ENCODE measurements around the gene TRAPPC13. TPM values are rescaled to one million over a fixed set of nuclear protein-coding genes. Genes with fewer than 3 reads are reported as not detected.
"Not testable (repeated sequence)": the region's sequence is repeated elsewhere in the genome, so short reads cannot be mapped to it uniquely, and the experiment has no call there.

TRAPPC13 gene, protein sequence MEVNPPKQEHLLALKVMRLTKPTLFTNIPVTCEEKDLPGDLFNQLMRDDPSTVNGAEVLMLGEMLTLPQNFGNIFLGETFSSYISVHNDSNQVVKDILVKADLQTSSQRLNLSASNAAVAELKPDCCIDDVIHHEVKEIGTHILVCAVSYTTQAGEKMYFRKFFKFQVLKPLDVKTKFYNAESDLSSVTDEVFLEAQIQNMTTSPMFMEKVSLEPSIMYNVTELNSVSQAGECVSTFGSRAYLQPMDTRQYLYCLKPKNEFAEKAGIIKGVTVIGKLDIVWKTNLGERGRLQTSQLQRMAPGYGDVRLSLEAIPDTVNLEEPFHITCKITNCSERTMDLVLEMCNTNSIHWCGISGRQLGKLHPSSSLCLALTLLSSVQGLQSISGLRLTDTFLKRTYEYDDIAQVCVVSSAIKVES
- polyA plus RNA-seq (2013) = 9.6 and 10.1 TPM in 2 replicates

DNA sequence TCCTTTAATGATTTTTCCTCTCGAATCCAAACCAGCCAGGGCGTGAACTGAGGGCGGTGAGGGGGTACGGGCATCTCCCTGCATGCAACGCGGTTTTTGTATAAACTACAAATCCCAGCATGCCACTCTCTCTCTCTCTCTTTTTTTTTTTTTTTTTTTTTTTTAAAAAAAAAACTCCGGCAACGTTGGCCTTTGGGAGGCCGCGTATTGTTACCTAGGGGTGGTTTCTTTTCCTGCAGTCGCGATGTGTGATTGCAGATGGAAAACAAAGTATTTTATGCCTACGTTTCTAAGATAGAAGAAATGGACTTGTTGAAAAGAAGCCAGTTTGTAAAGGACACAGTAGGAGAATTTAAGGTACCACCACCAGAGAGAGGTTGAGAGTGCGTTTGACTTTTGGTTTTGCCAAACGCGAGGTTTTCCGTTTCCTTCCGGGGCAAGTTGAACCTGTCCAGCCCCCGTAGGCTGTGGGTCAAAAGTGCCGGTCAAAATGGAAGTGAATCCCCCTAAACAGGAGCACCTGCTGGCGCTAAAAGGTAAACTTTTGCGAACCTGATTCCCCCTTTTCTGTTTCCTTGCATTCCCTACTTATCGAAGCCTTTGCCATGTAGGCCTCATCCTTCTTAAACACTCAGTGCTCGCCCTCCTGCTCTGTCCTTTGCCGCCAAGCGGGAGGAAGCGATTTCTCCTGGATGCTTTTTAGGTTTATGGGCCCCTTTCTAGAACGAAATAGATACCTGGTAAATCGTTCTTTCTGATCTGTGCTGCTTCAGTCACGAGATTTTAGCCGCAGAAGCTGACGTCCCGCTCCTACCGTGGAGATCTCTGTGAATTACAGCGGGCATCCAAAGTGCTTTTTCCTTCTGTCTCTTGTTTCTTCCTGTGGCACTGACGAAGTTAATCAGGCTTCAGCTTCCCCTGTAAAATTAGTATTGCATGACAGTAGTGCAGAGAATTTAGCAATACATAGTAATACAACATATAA is at the start of gene TRAPPC13, which contains the start of gene SHLD3:
TSS of gene TRAPPC13 (plus strand) at position 457 of the 985 bp plus-strand sequence. CDS start at position 491, 34 bp downstream.
TSS of gene SHLD3 (plus strand) at position 457 of the 985 bp plus-strand sequence. CDS start 4,561 bp downstream, outside the sequence.
- H3K4me3 ChIP-seq (ENCODE audit: low read depth, low read length) = peak within 1 kb of the TSS; percentile 97
- no CpG with 5 or more reads among the region's 36 CpGs for WGBS (ENCODE audit: extremely low coverage, insufficient coverage, insufficient read length)

DNA sequence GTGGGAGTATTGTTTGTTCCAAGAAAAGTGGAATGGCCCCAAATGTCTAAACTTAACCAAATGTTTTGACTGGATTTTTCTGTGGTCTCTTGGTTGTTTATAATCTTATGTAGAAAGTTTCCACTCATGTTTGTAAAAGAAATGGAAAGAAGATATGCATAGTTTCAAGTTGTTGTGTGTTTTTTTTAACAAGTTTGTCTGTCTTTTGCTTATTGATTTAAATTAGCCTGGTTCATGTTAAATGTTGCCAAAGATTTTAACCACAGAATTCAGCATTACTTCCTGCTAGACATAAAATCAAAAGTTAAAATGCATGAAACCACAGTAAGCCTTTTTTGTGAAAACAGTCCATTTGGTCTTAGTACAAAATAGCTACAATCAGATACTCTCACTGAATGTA is 47.7 kb upstream of the TRAPPC13 start:
- no peak overlapping the region for H4K8ac ChIP-seq (ENCODE audit: low read depth, low read length)
- no peak overlapping the region for H2BK120ac ChIP-seq (ENCODE audit: insufficient read depth, low read length, poor library complexity)
- DNase-seq = no peak
- no peak overlapping the region for H2AK5ac ChIP-seq (ENCODE audit: low read length)
- peaks cover 7 to 10% of the 10 kb centered on the region in 2 experiments for H3K36me3 ChIP-seq (ENCODE audit: control insufficient read depth in 1 of 2, insufficient read depth in 2 of 2, low read length in 2 of 2)
- no peak overlapping the region for H3K18ac ChIP-seq (ENCODE audit: low read length)
- H3K79me1 ChIP-seq (ENCODE audit: low read length) = no peaks in the 10 kb centered on the region
- no peak overlapping the region for H3K4ac ChIP-seq (ENCODE audit: low read depth, low read length)
- H2BK5ac ChIP-seq (ENCODE audit: low read depth, low read length, poor library complexity) = no peak overlapping the region
- no peak overlapping the region for H3K4me2 ChIP-seq (ENCODE audit: low read length)
- no peak overlapping the region for H3K4me3 ChIP-seq (ENCODE audit: low read depth, low read length)
- no peak overlapping the region for H2AFZ ChIP-seq (ENCODE audit: insufficient read depth, low read length, poor library complexity)
- no peak overlapping the region for H4K91ac ChIP-seq (ENCODE audit: low read depth, low read length)
- no peak overlapping the region for H3K23ac ChIP-seq (ENCODE audit: low read length)
- H2BK12ac ChIP-seq (ENCODE audit: low read length) = no peak overlapping the region
- no peak overlapping the region for H4K12ac ChIP-seq (ENCODE audit: low read depth, low read length)
- no peaks in the 10 kb centered on the region for H3K27me3 ChIP-seq (ENCODE audit: insufficient read depth, low read length)
- H3K14ac ChIP-seq (ENCODE audit: low read length) = no peak overlapping the region
- no peaks in the 10 kb centered on the region for H3K4me1 ChIP-seq (ENCODE audit: control insufficient read depth in 1 of 2, insufficient read depth in 2 of 2, low read length in 2 of 2)
- no peak overlapping the region for H3K9ac ChIP-seq (ENCODE audit: low read length)
- no peaks in the 10 kb centered on the region for H3K9me3 ChIP-seq (ENCODE audit: insufficient read depth, low read depth, low read length)
- H3K27ac ChIP-seq (ENCODE audit: low read depth, low read length) = no peak overlapping the region
- no peaks in the 10 kb centered on the region for H3K79me2 ChIP-seq (ENCODE audit: control insufficient read depth, insufficient read depth, low read length, poor library complexity)

More for the DNA sequence above, at the start of gene TRAPPC13, which contains the start of gene SHLD3:
- Histone ChIP-seq H2AFZ (ENCODE audit: insufficient read depth, low read length, poor library complexity) (peak within 1 kb of the TSS; percentile 85), H2AK5ac (ENCODE audit: low read length) (no peak within 1 kb of the TSS), H4K8ac (ENCODE audit: low read depth, low read length) (peak within 1 kb of the TSS; percentile 96), H3K27ac (ENCODE audit: low read depth, low read length) (peak within 1 kb of the TSS; percentile 68), H2BK12ac (ENCODE audit: low read length) (no peak within 1 kb of the TSS), H3K14ac (ENCODE audit: low read length) (peak within 1 kb of the TSS; percentile 69), H3K27me3 (ENCODE audit: insufficient read depth, low read length) (no peaks in the 10 kb centered on the region), H4K12ac (ENCODE audit: low read depth, low read length) (peak within 1 kb of the TSS; percentile 61), H4K91ac (ENCODE audit: low read depth, low read length) (peak within 1 kb of the TSS; percentile 13), H3K9me3 (ENCODE audit: insufficient read depth, low read depth, low read length) (no peaks in the 10 kb centered on the region), H2BK5ac (ENCODE audit: low read depth, low read length, poor library complexity) (peak within 1 kb of the TSS; percentile 60), H3K4ac (ENCODE audit: low read depth, low read length) (peak within 1 kb of the TSS; percentile 80), H3K36me3 (ENCODE audit: control insufficient read depth in 1 of 2, insufficient read depth in 2 of 2, low read length in 2 of 2) (peaks cover 0 to 2% of the 10 kb centered on the region in 2 experiments), H3K23ac (ENCODE audit: low read length) (no peak within 1 kb of the TSS), H3K4me2 (ENCODE audit: low read length) (peak within 1 kb of the TSS; percentile 83), H3K18ac (ENCODE audit: low read length) (peak within 1 kb of the TSS; percentile 70), H3K79me1 (ENCODE audit: low read length) (peaks cover 4% of the 10 kb centered on the region), H2BK120ac (ENCODE audit: insufficient read depth, low read length, poor library complexity) (no peak within 1 kb of the TSS), H3K4me1 (ENCODE audit: control insufficient read depth in 1 of 2, insufficient read depth in 2 of 2, low read length in 2 of 2) (peaks cover 0 to 3% of the 10 kb centered on the region in 2 experiments), H3K79me2 (ENCODE audit: control insufficient read depth, insufficient read depth, low read length, poor library complexity) (peaks cover 5% of the 10 kb centered on the region), H3K9ac (ENCODE audit: low read length) (peak within 1 kb of the TSS; percentile 97)
- peak; percentile 69 to 84 for DNase-seq

DNA sequence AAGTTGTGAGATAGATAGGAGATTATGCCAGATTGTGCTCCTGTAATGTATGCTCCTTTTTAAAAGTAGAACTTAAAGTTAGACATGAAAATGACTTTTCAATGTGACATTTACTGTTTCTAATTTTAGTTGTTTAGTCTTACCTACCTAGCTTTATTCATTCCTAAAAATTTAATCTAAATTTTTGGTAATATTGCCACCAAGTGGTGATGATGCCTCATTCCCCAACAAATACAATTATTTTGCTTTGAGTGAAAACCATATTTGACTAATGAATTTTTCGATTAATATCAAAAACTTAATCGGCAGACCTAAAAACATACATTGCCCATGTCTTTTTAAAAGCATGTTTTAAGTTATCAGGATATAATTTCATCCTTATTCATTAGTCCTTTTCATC is 36.1 kb upstream of the TRAPPC13 start:
- H3K23ac ChIP-seq (ENCODE audit: low read length) = no peak overlapping the region

DNA sequence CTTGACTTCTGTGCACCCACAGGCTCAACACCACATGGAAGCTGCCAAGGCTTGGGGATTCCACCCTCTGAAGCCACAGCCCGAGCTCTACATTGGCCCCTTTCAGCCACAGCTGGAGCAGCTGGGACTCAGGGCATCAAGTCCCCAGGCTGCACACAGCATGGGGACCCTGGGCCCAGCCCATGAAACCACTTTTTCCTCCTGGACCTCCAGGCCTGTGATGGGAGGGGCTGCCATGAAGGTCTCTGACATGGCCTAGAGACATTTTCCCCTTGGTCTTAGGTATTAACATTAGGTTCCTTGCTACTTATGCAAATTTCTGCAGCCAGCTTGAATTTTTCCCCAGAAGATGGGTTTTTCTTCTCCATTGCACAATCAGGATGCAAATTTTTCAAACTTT is 23.1 kb upstream of the TRAPPC13 start:
- H3K23ac ChIP-seq (ENCODE audit: low read length); H3K27me3 ChIP-seq (ENCODE audit: insufficient read depth, low read length); DNase-seq; H3K4ac ChIP-seq (ENCODE audit: low read depth, low read length); H4K91ac ChIP-seq (ENCODE audit: low read depth, low read length); H4K12ac ChIP-seq (ENCODE audit: low read depth, low read length); H3K4me1 ChIP-seq (ENCODE audit: control insufficient read depth in 1 of 2, insufficient read depth in 2 of 2, low read length in 2 of 2); H3K79me1 ChIP-seq (ENCODE audit: low read length); H2AK5ac ChIP-seq (ENCODE audit: low read length); H3K9ac ChIP-seq (ENCODE audit: low read length); H2AFZ ChIP-seq (ENCODE audit: insufficient read depth, low read length, poor library complexity); H3K18ac ChIP-seq (ENCODE audit: low read length); H2BK120ac ChIP-seq (ENCODE audit: insufficient read depth, low read length, poor library complexity); H3K27ac ChIP-seq (ENCODE audit: low read depth, low read length); H2BK5ac ChIP-seq (ENCODE audit: low read depth, low read length, poor library complexity); H3K4me2 ChIP-seq (ENCODE audit: low read length); H3K4me3 ChIP-seq (ENCODE audit: low read depth, low read length); H3K79me2 ChIP-seq (ENCODE audit: control insufficient read depth, insufficient read depth, low read length, poor library complexity); H2BK12ac ChIP-seq (ENCODE audit: low read length); H3K14ac ChIP-seq (ENCODE audit: low read length); H3K9me3 ChIP-seq (ENCODE audit: insufficient read depth, low read depth, low read length); H4K8ac ChIP-seq (ENCODE audit: low read depth, low read length): not testable (repeated sequence)
- WGBS (ENCODE audit: extremely low coverage, insufficient coverage, insufficient read length) = no CpG with 5 or more reads among the region's 1 CpG
- H3K36me3 ChIP-seq (ENCODE audit: control insufficient read depth in 1 of 2, insufficient read depth in 2 of 2, low read length in 2 of 2) = peaks cover 9 to 14% of the 10 kb centered on the region in 2 experiments

More for the DNA sequence above, 36.1 kb upstream of the TRAPPC13 start:
- no peaks in the 10 kb centered on the region for H3K27me3 ChIP-seq (ENCODE audit: insufficient read depth, low read length)
- H3K79me1 ChIP-seq (ENCODE audit: low read length) = no peaks in the 10 kb centered on the region
- H3K4me3 ChIP-seq (ENCODE audit: low read depth, low read length) = no peak overlapping the region
- WGBS (ENCODE audit: extremely low coverage, insufficient coverage, insufficient read length) = no CpG with 5 or more reads among the region's 2 CpGs
- no peaks in the 10 kb centered on the region for H3K4me1 ChIP-seq (ENCODE audit: control insufficient read depth in 1 of 2, insufficient read depth in 2 of 2, low read length in 2 of 2)
- H3K27ac ChIP-seq (ENCODE audit: low read depth, low read length) = no peak overlapping the region
- no peak overlapping the region for H2AFZ ChIP-seq (ENCODE audit: insufficient read depth, low read length, poor library complexity)
- H3K36me3 ChIP-seq (ENCODE audit: control insufficient read depth in 1 of 2, insufficient read depth in 2 of 2, low read length in 2 of 2) = peaks cover 6 to 15% of the 10 kb centered on the region in 2 experiments
- no peak overlapping the region for H2BK12ac ChIP-seq (ENCODE audit: low read length)
- no peak overlapping the region for H2AK5ac ChIP-seq (ENCODE audit: low read length)
- no peak overlapping the region for H3K4ac ChIP-seq (ENCODE audit: low read depth, low read length)
- no peak overlapping the region for H3K14ac ChIP-seq (ENCODE audit: low read length)
- H4K8ac ChIP-seq (ENCODE audit: low read depth, low read length) = no peak overlapping the region
- no peaks in the 10 kb centered on the region for H3K79me2 ChIP-seq (ENCODE audit: control insufficient read depth, insufficient read depth, low read length, poor library complexity)
- H2BK120ac ChIP-seq (ENCODE audit: insufficient read depth, low read length, poor library complexity) = no peak overlapping the region
- no peak for DNase-seq
- H3K4me2 ChIP-seq (ENCODE audit: low read length) = no peak overlapping the region
- no peak overlapping the region for H2BK5ac ChIP-seq (ENCODE audit: low read depth, low read length, poor library complexity)
- H3K9me3 ChIP-seq (ENCODE audit: insufficient read depth, low read depth, low read length) = no peaks in the 10 kb centered on the region
- no peak overlapping the region for H4K12ac ChIP-seq (ENCODE audit: low read depth, low read length)
- no peak overlapping the region for H4K91ac ChIP-seq (ENCODE audit: low read depth, low read length)
- no peak overlapping the region for H3K18ac ChIP-seq (ENCODE audit: low read length)
- H3K9ac ChIP-seq (ENCODE audit: low read length) = no peak overlapping the region

Data from trophoblast cell (in vitro differentiated cells and primary cell).